GDM1 (cell line): Measurements from ENCODE around the gene LRRC14B.
"Not testable (repeated sequence)": the region's sequence is repeated elsewhere in the genome, so short reads cannot be mapped to it uniquely, and the experiment has no call there.

ENCODE experiments used
- DNase-seq: peaks from one replicate; lab custom pipeline; 2025; lab: John Stamatoyannopoulos, UW

LRRC14B gene

GRCh38 chr5:207599-207998, 16.3 kb downstream of the LRRC14B start:
- no peak for DNase-seq

GRCh38 chr5:208449-209114, 17.3 kb downstream of the LRRC14B start:
- no peak for DNase-seq

- no peak for DNase-seq
These were observed 22.6 kb downstream of the LRRC14B start for GRCh38 chr5:213803-214395.

GRCh38 chr5:215256-215655, 24.0 kb downstream of the LRRC14B start:
- DNase-seq = not testable (repeated sequence)

GRCh38 chr5:216076-216475, 24.8 kb downstream of the LRRC14B start:
- DNase-seq = not testable (repeated sequence)

- peak; percentile 92 for DNase-seq
These were observed 26.5 kb downstream of the LRRC14B start, which contains the start of the genes CCDC127 and SDHA for GRCh38 chr5:217494-218456. CCDC127 (minus strand) TSS chr5:218153; CDS start chr5:216849, 1,304 bp downstream. SDHA (plus strand) TSS chr5:218320; CDS start chr5:218356, 36 bp downstream.

GRCh38 chr5:218457-219291, 27.4 kb downstream of the LRRC14B start:
- DNase-seq = no peak

- DNase-seq = no peak
These were observed 28.2 kb downstream of the LRRC14B start for GRCh38 chr5:219460-219863.

- DNase-seq = no peak
These were observed 28.7 kb downstream of the LRRC14B start for GRCh38 chr5:219991-220390.

- not testable (repeated sequence) for DNase-seq
These were observed 31.8 kb downstream of the LRRC14B start for GRCh38 chr5:222951-223715.

GRCh38 chr5:223791-224190, 32.5 kb downstream of the LRRC14B start:
- DNase-seq = no peak

GRCh38 chr5:225334-225733, 34.0 kb downstream of the LRRC14B start:
- DNase-seq = no peak

- not testable (repeated sequence) for DNase-seq
These were observed 36.1 kb downstream of the LRRC14B start for GRCh38 chr5:227375-227774.

- DNase-seq = no peak
These were observed 37.6 kb downstream of the LRRC14B start for GRCh38 chr5:228886-229285.

- no peak for DNase-seq
These were observed 39.4 kb downstream of the LRRC14B start for GRCh38 chr5:230711-231110.

- no peak for DNase-seq
These were observed 40.4 kb downstream of the LRRC14B start for GRCh38 chr5:231661-232060.

- DNase-seq = not testable (repeated sequence)
These were observed 42.1 kb downstream of the LRRC14B start for GRCh38 chr5:233426-233825.

- DNase-seq = no peak
These were observed 43.2 kb downstream of the LRRC14B start for GRCh38 chr5:234450-234849.

GRCh38 chr5:235527-235926, 44.2 kb downstream of the LRRC14B start:
- DNase-seq = not testable (repeated sequence)

- not testable (repeated sequence) for DNase-seq
These were observed 46.6 kb downstream of the LRRC14B start for GRCh38 chr5:237931-238330.

GRCh38 chr5:240550-240949, 49.3 kb downstream of the LRRC14B start:
- DNase-seq = not testable (repeated sequence)
